IMR-90 (cell line): ENCODE measurements around the gene MEIKIN. TPM values are rescaled to one million over a fixed set of nuclear protein-coding genes. Genes with fewer than 3 reads are reported as not detected.

ENCODE experiments used
- ATAC-seq: fragments of 200-7000 bp; cut with Tn5 transposase; 2 replicates; pipeline ENCODE4 v1.9.1; 2020; ENCODE audit warnings: low read depth, mild to moderate bottlenecking, moderate library complexity
- BruUV-seq: library from RNA; stranded (reverse); fragments of 400-500 nt; replicated peaks from 2 replicates; lab custom pipeline; 2021; lab: Mats Ljungman, UMichigan
- CTCF ChIA-PET: fragments of 300-600 bp; formaldehyde crosslinking; extraction: SDS; loops from one replicate; lab custom pipeline; 2021; ENCODE audit warnings: antibody characterized with exemption; lab: Yijun Ruan, JAX
- POLR2A ChIA-PET: fragments of 300-600 bp; sonication (Branson Sonifier 250); formaldehyde crosslinking; loops from one replicate; lab custom pipeline; 2022; ENCODE audit warnings: antibody characterized with exemption; ENCODE audit not compliant: unreplicated experiment; lab: Charles Lee
- DNase-seq: peaks from one replicate; pipeline ENCODE4 v3.0.0; 2013
- H2AFZ ChIP-seq: replicated peaks from 2 replicates; pipeline ENCODE3; 2013; ENCODE audit warnings: low read length, mild to moderate bottlenecking; ENCODE audit not compliant: poor library complexity
- H2AK5ac ChIP-seq: 2 replicates; pipeline ENCODE4 v1.6.1; 2013; ENCODE audit warnings: low read depth, low read length, inconsistent platforms
- H2AK9ac ChIP-seq: replicated peaks from 2 replicates; pipeline ENCODE3; 2013; ENCODE audit warnings: mild to moderate bottlenecking, low read depth, low read length, moderate library complexity; ENCODE audit not compliant: poor library complexity
- H2BK120ac ChIP-seq: 2 replicates; pipeline ENCODE4 v1.6.1; 2013; ENCODE audit warnings: low read depth, low read length, inconsistent platforms
- H2BK15ac ChIP-seq: 3 replicates; pipeline ENCODE4 v1.6.1; 2013; ENCODE audit warnings: low read depth, low read length, inconsistent platforms
- H2BK20ac ChIP-seq: 2 replicates; pipeline ENCODE4 v1.6.1; 2013; ENCODE audit warnings: low read depth, mild to moderate bottlenecking, inconsistent platforms, low read length, moderate library complexity
- H2BK5ac ChIP-seq: 2 replicates; pipeline ENCODE4 v1.6.1; 2013; ENCODE audit warnings: mild to moderate bottlenecking, low read depth, low read length, inconsistent platforms; ENCODE audit not compliant: poor library complexity, severe bottlenecking
- H3K14ac ChIP-seq: replicated peaks from 2 replicates; pipeline ENCODE4 v1.6.1; 2013; ENCODE audit warnings: low read depth, low read length, inconsistent platforms
- H3K18ac ChIP-seq: 2 replicates; pipeline ENCODE4 v1.6.1; 2013; ENCODE audit warnings: low read depth, low read length, control low read depth
- H3K23ac ChIP-seq: 2 replicates; pipeline ENCODE4 v1.6.1; 2013; ENCODE audit warnings: low read depth, low read length, inconsistent platforms
- H3K27ac ChIP-seq: 2 replicates; pipeline ENCODE4 v1.5.1; 2013; ENCODE audit warnings: mild to moderate bottlenecking, control low read depth, low read length; ENCODE audit not compliant: insufficient read depth
- H3K27me3 ChIP-seq: 2 replicates; pipeline ENCODE4 v1.6.1; 2013; ENCODE audit warnings: low read length; ENCODE audit not compliant: control insufficient read depth, insufficient read depth
- H3K36me3 ChIP-seq: 2 replicates; pipeline ENCODE4 v1.6.1; 2013; ENCODE audit warnings: low read length, mixed read lengths; ENCODE audit not compliant: control insufficient read depth, insufficient read depth
- H3K4ac ChIP-seq: 2 replicates; pipeline ENCODE4 v1.6.1; 2013; ENCODE audit warnings: low read depth, low read length, inconsistent platforms
- H3K4me1 ChIP-seq: 2 replicates; pipeline ENCODE4 v1.6.1; 2013; ENCODE audit warnings: low read length, mixed read lengths; ENCODE audit not compliant: control insufficient read depth, insufficient read depth
- H3K4me2 ChIP-seq: 2 replicates; pipeline ENCODE4 v1.6.1; 2013; ENCODE audit warnings: low read depth, mild to moderate bottlenecking, control low read depth, low read length, moderate library complexity
- H3K4me3 ChIP-seq: 2 replicates; pipeline ENCODE4 v1.5.1; 2013; ENCODE audit warnings: low read depth, mild to moderate bottlenecking, control low read depth, low read length, moderate library complexity; ENCODE audit not compliant: insufficient read depth
- H3K56ac ChIP-seq: 2 replicates; pipeline ENCODE4 v1.6.1; 2013; ENCODE audit warnings: low read length, inconsistent platforms; ENCODE audit not compliant: insufficient read depth; ENCODE audit errors: extremely low read depth
- H3K79me1 ChIP-seq, 2 experiments: 2 replicates each; pipeline ENCODE4 v1.6.1; 2013; ENCODE audit warnings: low read length in 2 of 2, inconsistent platforms in 1 of 2, low read depth in 1 of 2
- H3K9ac ChIP-seq: 2 replicates; pipeline ENCODE4 v1.6.1; 2013; ENCODE audit warnings: low read depth, low read length, control low read depth
- H3K9me1 ChIP-seq: 2 replicates; pipeline ENCODE4 v1.6.1; 2013; ENCODE audit warnings: low read length, inconsistent platforms; ENCODE audit not compliant: insufficient read depth
- H3K9me3 ChIP-seq: 2 replicates; pipeline ENCODE4 v1.6.1; 2013; ENCODE audit warnings: low read length; ENCODE audit not compliant: control insufficient read depth, insufficient read depth
- H4K20me1 ChIP-seq: 2 replicates; pipeline ENCODE4 v1.6.1; 2013; ENCODE audit warnings: low read length, inconsistent platforms; ENCODE audit not compliant: insufficient read depth
- H4K5ac ChIP-seq: 2 replicates; pipeline ENCODE4 v1.6.1; 2013; ENCODE audit warnings: mild to moderate bottlenecking, low read depth, low read length, control low read depth
- H4K8ac ChIP-seq, 2 experiments: 2 replicates each; pipeline ENCODE4 v1.6.1; 2013; ENCODE audit warnings: low read depth in 2 of 2, low read length in 2 of 2, control low read depth in 1 of 2, inconsistent platforms in 1 of 2
- H4K91ac ChIP-seq: 2 replicates; pipeline ENCODE4 v1.6.1; 2013; ENCODE audit warnings: low read depth, low read length, inconsistent platforms; ENCODE audit not compliant: insufficient read depth
- BHLHE40 ChIP-seq: fragments of 150-350 bp; IDR thresholded peaks from 2 replicates; pipeline ENCODE4 v1.6.1; 2016; ENCODE audit warnings: mild to moderate bottlenecking, low read depth, low read length
- CEBPB ChIP-seq: IDR thresholded peaks from 2 replicates; pipeline ENCODE4 v1.6.1; 2012; ENCODE audit warnings: low read depth, low read length, improper control_type of control experiment
- CHD1 ChIP-seq: IDR thresholded peaks from 2 replicates; pipeline ENCODE4 v1.6.1; 2012; ENCODE audit warnings: low read depth, low read length, improper control_type of control experiment
- CTCF ChIP-seq: conservative IDR thresholded peaks from 2 replicates; pipeline ENCODE4 v1.5.1; 2012; ENCODE audit warnings: mild to moderate bottlenecking, low read depth, low read length, improper control_type of control experiment
- FOS ChIP-seq: fragments of 150-350 bp; IDR thresholded peaks from 2 replicates; pipeline ENCODE4 v1.6.1; 2016; ENCODE audit warnings: low read depth, low read length
- MAFK ChIP-seq: IDR thresholded peaks from 2 replicates; pipeline ENCODE4 v1.6.1; 2012; ENCODE audit warnings: low read depth, low read length, improper control_type of control experiment
- MAZ ChIP-seq: IDR thresholded peaks from 2 replicates; pipeline ENCODE4 v1.6.1; 2012; ENCODE audit warnings: low read depth, mild to moderate bottlenecking, low read length, improper control_type of control experiment, moderate library complexity, borderline replicate concordance
- MXI1 ChIP-seq: IDR thresholded peaks from 2 replicates; pipeline ENCODE4 v1.6.1; 2012; ENCODE audit warnings: low read depth, mild to moderate bottlenecking, low read length, moderate library complexity, borderline replicate concordance
- NFE2L2 ChIP-seq: fragments of 150-350 bp; IDR thresholded peaks from 2 replicates; pipeline ENCODE4 v1.6.1; 2016; ENCODE audit warnings: low read depth, mild to moderate bottlenecking, low read length
- POLR2A ChIP-seq: IDR thresholded peaks from 2 replicates; pipeline ENCODE4 v1.6.1; 2012; ENCODE audit warnings: mild to moderate bottlenecking, low read depth, low read length
- RAD21 ChIP-seq: IDR thresholded peaks from 2 replicates; pipeline ENCODE4 v1.6.1; 2012; ENCODE audit warnings: low read length, improper control_type of control experiment
- RCOR1 ChIP-seq: IDR thresholded peaks from 2 replicates; pipeline ENCODE4 v1.6.1; 2012; ENCODE audit warnings: mild to moderate bottlenecking, low read length, improper control_type of control experiment; ENCODE audit not compliant: insufficient replicate concordance
- RFX5 ChIP-seq: IDR thresholded peaks from 2 replicates; pipeline ENCODE4 v1.8.0; 2012; ENCODE audit warnings: low read depth, mild to moderate bottlenecking, low read length, moderate library complexity
- SMC3 ChIP-seq: fragments of 150-350 bp; IDR thresholded peaks from 2 replicates; pipeline ENCODE4 v1.6.1; 2016; ENCODE audit warnings: low read depth, mild to moderate bottlenecking, antibody characterized with exemption, low read length, moderate library complexity
- WGBS, 2 experiments: methylation state at CpG; one replicate each; pipeline versions ENCODE4 v1.1.5 to v1.1.7; 2013; ENCODE audit warnings: missing lambda C conversion rate in 2 of 2; ENCODE audit not compliant: insufficient read length in 1 of 2; ENCODE audit errors: extremely low coverage in 2 of 2; 5-methylcytosine and 5-hydroxymethylcytosine counted together
- dilution Hi-C: fragments of 300-500 bp; cut with HindIII; formaldehyde crosslinking; loops from one replicate; pipeline ENCODE4 v1.14.3; 2018; ENCODE audit warnings: low sequenced_read_pairs; ENCODE audit not compliant: unreplicated experiment
- in situ Hi-C: fragments of 300-500 bp; cut with MboI; formaldehyde crosslinking; loops from 3 replicates; pipeline ENCODE4 v1.14.3; 2019; ENCODE audit warnings: low sequenced_read_pairs, inconsistent platforms, mixed read lengths
- intact Hi-C: fragments of 100-400 bp; cut with micrococcal nuclease; formaldehyde crosslinking; loops from 2 replicates; pipeline ENCODE4 v1.10.0; 2022
- polyA plus RNA-seq, 3 experiments: library from polyadenylated mRNA; depleted of rRNA; stranded (reverse); fragments of >200 nt; gene quantifications; 2 replicates each; pipeline ENCODE4 v1.2.3, GENCODE V29; 2012; ENCODE audit warnings: low replicate concordance in 1 of 3
- total RNA-seq: library from RNA; depleted of rRNA; stranded (reverse); fragments of >200 nt; gene quantifications from 2 replicates; pipeline ENCODE4 v1.2.3, GENCODE V29; 2012
- TF ChIP-seq, protein P1 (sequence below): fragments of 150-350 bp; IDR thresholded peaks from 2 replicates; pipeline ENCODE4 v1.6.1; 2016; ENCODE audit warnings: low read depth, mild to moderate bottlenecking, low read length, moderate library complexity, borderline replicate concordance
- TF ChIP-seq, protein P2 (sequence below): fragments of 150-350 bp; IDR thresholded peaks from 2 replicates; pipeline ENCODE4 v1.6.1; 2017; ENCODE audit warnings: mild to moderate bottlenecking, antibody characterized with exemption, low read length, low read depth

MEIKIN gene
- total and polyA plus RNA-seq, 2 of the 4 experiments (the other 2 are of a cell fraction): not detected

DNA sequence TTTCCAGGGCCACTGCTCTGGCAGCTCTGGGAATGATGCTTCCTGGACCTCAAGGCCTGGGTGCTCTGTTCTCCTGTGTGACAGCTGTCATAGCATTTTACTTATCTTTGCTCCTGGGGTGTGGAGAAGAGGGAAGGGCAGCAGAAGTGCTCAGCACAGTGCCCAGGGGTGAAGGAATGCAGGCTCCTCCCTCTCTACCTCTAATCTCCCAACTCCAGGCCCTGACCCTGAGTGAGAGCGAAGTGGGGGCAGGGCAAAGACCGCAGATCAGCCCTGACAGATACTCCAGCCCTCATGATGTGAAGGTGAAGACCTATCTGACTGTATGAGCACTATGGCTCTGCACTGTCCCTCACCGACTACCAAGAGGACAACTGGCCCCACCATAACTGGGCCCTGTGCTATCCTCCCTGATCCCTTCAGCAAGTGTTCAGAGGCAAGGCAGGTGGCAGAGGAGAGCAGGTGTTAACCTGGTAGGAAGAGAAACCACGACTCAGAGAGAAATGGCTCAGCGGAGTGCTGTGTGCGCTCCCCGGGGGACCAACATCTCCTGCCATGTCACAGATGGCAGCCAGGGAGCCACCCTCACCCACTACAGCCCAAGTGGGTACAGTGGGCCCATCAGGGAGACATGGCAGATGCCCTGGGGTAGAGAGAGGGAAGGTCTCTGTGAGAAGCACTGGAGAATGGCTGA is 49.2 kb upstream of the MEIKIN start:
- no peaks in the 10 kb centered on the region for H3K79me1 ChIP-seq
- no TSS peak for BruUV-seq
- DNase-seq (no peak), ATAC-seq (no peak)
- H3K36me3 ChIP-seq: no peaks in the 10 kb centered on the region
- H4K5ac ChIP-seq: no peak overlapping the region
- no peaks in the 10 kb centered on the region for H3K9me1 ChIP-seq
- H3K56ac ChIP-seq: no peak overlapping the region
- peaks cover 30% of the 10 kb centered on the region for H3K27me3 ChIP-seq
- TF ChIP-seq RFX5: no peak
- TF ChIP-seq RCOR1: no peak
- no peak for TF ChIP-seq SMC3
- TF ChIP-seq RAD21: no peak
- no peak for TF ChIP-seq NFE2L2
- TF ChIP-seq, protein P1, sequence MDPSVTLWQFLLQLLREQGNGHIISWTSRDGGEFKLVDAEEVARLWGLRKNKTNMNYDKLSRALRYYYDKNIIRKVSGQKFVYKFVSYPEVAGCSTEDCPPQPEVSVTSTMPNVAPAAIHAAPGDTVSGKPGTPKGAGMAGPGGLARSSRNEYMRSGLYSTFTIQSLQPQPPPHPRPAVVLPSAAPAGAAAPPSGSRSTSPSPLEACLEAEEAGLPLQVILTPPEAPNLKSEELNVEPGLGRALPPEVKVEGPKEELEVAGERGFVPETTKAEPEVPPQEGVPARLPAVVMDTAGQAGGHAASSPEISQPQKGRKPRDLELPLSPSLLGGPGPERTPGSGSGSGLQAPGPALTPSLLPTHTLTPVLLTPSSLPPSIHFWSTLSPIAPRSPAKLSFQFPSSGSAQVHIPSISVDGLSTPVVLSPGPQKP: no peak
- TF ChIP-seq FOS: no peak
- no peak for TF ChIP-seq CTCF
- TF ChIP-seq MAFK: no peak
- no peak for TF ChIP-seq CHD1
- TF ChIP-seq BHLHE40: no peak
- no peak for TF ChIP-seq MAZ
- TF ChIP-seq CEBPB: no peak
- no peak for TF ChIP-seq MXI1
- no peak for TF ChIP-seq POLR2A
- TF ChIP-seq, protein P2, sequence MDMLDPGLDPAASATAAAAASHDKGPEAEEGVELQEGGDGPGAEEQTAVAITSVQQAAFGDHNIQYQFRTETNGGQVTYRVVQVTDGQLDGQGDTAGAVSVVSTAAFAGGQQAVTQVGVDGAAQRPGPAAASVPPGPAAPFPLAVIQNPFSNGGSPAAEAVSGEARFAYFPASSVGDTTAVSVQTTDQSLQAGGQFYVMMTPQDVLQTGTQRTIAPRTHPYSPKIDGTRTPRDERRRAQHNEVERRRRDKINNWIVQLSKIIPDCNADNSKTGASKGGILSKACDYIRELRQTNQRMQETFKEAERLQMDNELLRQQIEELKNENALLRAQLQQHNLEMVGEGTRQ: no peak
- no peak overlapping the region for H3K23ac ChIP-seq
- no peaks in the 10 kb centered on the region for H3K4me1 ChIP-seq
- H4K8ac ChIP-seq: no peak overlapping the region
- ChIA-PET CTCF (no interaction called here), POLR2A (no interaction called here)
- no peak overlapping the region for H3K4ac ChIP-seq
- intact Hi-C loops (no loop called here), in situ Hi-C loops (no loop called here), dilution Hi-C loops (no loop called here)
- H3K18ac ChIP-seq: no peak overlapping the region
- H3K9ac ChIP-seq: no peak overlapping the region
- H3K4me2 ChIP-seq: no peak overlapping the region
- no peaks in the 10 kb centered on the region for H4K20me1 ChIP-seq
- H2BK20ac ChIP-seq: no peak overlapping the region
- no peak overlapping the region for H3K14ac ChIP-seq
- WGBS, 2 experiments: no CpG with 5 or more reads among the region's 7 CpGs
- H2BK5ac ChIP-seq: no peak overlapping the region
- no peak overlapping the region for H2BK120ac ChIP-seq
- no peaks in the 10 kb centered on the region for H3K9me3 ChIP-seq
- no peak overlapping the region for H2BK15ac ChIP-seq
- H4K91ac ChIP-seq: no peak overlapping the region
- no peak overlapping the region for H3K4me3 ChIP-seq
- H2AK5ac ChIP-seq: no peak overlapping the region
- no peak overlapping the region for H2AK9ac ChIP-seq
- no peak overlapping the region for H2AFZ ChIP-seq
- no peak overlapping the region for H3K27ac ChIP-seq
